ENCODE measurements around the gene SPG21. TPM values are rescaled to one million over a fixed set of nuclear protein-coding genes. Genes with fewer than 3 reads are reported as not detected.

The SPG21 gene
- total and polyA plus RNA-seq, 2 donors (not counting 1 experiment from before 2014, with no cell fraction given), result 43.7 to 94.4 TPM

DNA sequence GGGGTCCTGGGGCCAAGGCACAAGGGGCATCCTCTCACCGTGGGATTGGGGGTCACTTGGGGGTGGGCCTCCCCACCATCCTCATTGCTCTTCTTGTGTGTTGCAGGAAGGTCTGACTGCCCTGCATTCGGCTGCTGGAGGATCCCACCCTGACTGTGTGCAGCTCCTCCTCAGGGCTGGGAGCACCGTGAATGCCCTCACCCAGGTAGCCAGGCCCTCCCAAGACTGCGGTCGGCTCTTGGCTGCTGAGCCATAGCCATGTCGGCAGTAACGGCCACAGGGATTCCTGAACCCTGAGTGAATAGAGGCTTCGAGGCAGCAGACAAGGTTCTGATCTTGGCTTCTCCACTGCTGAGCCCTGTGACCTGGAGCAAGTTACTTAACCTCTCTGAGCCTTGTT, 58.3 kb downstream of the SPG21 start:
- Histone ChIP-seq H3K27ac (ENCODE audit: low read length in 2 of 2) (no peak overlapping the region), H3K9ac (ENCODE audit: low read length) (no peak overlapping the region), H3K27me3 (replicated peaks in 1 of 4; ENCODE audit: control extremely low read depth in 1 of 4, control insufficient read depth in 3 of 4, insufficient read depth in 4 of 4, low read length in 3 of 4) (no peaks in the 10 kb centered on the region), H3K79me2 (ENCODE audit: control insufficient read depth, insufficient read depth, low read length) (no peaks in the 10 kb centered on the region), H3K9me3 (ENCODE audit: control extremely low read depth in 1 of 3, control insufficient read depth in 2 of 3, insufficient read depth in 1 of 3, low read length in 2 of 3) (no peaks in the 10 kb centered on the region), H3K36me3 (replicated peaks in 1 of 2; ENCODE audit: control extremely low read depth in 1 of 2, control insufficient read depth in 1 of 2, extremely low read depth in 1 of 2, insufficient read depth in 2 of 2, low read length in 1 of 2) (peaks cover 0 to 3% of the 10 kb centered on the region in 2 experiments), H4K20me1 (ENCODE audit: control insufficient read depth, insufficient read depth, low read length, poor library complexity, severe bottlenecking) (no peaks in the 10 kb centered on the region), H3K4me1 (ENCODE audit: control insufficient read depth in 2 of 2, insufficient read depth in 2 of 2, low read length in 2 of 2) (peaks cover 5 to 9% of the 10 kb centered on the region in 2 donors), H3K4me3 (ENCODE audit: control extremely low read depth in 1 of 5, extremely low read depth in 1 of 5, insufficient read depth in 1 of 5, low read depth in 2 of 5, low read length in 4 of 5) (no peak overlapping the region), H2AFZ (ENCODE audit: insufficient read depth, low read depth, low read length, poor library complexity, severe bottlenecking) (no peak overlapping the region), H3K4me2 (replicated peaks; ENCODE audit: low read depth, low read length, poor library complexity, severe bottlenecking) (no peak overlapping the region)
- no peak for ATAC-seq (ENCODE audit: low read depth)
- Mint-ChIP-seq H3K27ac (no peak overlapping the region), H3K9me3 (ENCODE audit: insufficient read depth) (peaks cover 1% of the 10 kb centered on the region), H3K4me1 (peaks cover 18% of the 10 kb centered on the region), H3K4me3 (no peak overlapping the region), H3K27me3 (no peaks in the 10 kb centered on the region)
- 92% methylated on average over 7 of the region's 8 CpGs for WGBS (ENCODE audit: insufficient coverage)
- TF ChIP-seq, protein P1, sequence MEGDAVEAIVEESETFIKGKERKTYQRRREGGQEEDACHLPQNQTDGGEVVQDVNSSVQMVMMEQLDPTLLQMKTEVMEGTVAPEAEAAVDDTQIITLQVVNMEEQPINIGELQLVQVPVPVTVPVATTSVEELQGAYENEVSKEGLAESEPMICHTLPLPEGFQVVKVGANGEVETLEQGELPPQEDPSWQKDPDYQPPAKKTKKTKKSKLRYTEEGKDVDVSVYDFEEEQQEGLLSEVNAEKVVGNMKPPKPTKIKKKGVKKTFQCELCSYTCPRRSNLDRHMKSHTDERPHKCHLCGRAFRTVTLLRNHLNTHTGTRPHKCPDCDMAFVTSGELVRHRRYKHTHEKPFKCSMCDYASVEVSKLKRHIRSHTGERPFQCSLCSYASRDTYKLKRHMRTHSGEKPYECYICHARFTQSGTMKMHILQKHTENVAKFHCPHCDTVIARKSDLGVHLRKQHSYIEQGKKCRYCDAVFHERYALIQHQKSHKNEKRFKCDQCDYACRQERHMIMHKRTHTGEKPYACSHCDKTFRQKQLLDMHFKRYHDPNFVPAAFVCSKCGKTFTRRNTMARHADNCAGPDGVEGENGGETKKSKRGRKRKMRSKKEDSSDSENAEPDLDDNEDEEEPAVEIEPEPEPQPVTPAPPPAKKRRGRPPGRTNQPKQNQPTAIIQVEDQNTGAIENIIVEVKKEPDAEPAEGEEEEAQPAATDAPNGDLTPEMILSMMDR (IDR thresholded peaks at IDR 0.05), result no peak
- no peak for TF ChIP-seq EZH2 (IDR thresholded peaks at IDR 0.05; ENCODE audit: borderline replicate concordance, insufficient read depth, low read depth, low read length, poor library complexity, severe bottlenecking)
- ChIA-PET POLR2A (no interaction called here), CTCF (no interaction called here)
- intact Hi-C loops (cut with micrococcal nuclease), result no loop called here
- DNase-seq, result no peak

DNA sequence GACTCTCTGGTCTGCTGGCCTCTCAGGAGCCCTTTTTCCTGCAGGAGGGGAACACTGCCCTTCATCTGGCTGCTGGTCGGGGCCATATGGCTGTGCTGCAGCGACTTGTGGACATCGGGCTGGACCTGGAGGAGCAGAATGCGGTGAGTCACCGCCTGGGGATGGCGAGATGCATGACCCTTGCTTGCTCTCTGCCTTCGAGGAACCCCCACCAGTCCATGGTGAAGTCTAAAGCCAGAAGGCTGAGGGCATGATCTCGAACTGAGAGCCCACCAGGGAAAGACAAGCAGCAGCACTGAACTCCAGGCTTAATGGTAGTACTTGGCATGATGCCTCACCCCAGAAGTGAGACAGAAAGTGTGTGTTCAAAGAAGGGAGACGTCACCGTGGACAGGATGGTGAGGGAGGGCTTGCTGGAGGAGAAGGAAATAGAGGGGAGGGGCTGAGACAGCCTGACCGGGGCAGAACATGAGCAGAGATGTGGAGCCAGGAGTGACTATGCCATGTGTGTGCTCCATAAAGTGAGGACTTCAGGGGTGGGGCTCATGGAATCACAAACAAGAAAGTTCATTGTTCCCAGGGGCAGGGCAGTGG, 58.8 kb downstream of the SPG21 start:
- Histone ChIP-seq H3K79me2 (ENCODE audit: control insufficient read depth, insufficient read depth, low read length) (no peaks in the 10 kb centered on the region), H3K4me3 (ENCODE audit: control extremely low read depth in 1 of 5, extremely low read depth in 1 of 5, insufficient read depth in 1 of 5, low read depth in 2 of 5, low read length in 4 of 5) (no peak overlapping the region), H3K27ac (ENCODE audit: low read length in 2 of 2) (no peak overlapping the region), H3K36me3 (replicated peaks in 1 of 2; ENCODE audit: control extremely low read depth in 1 of 2, control insufficient read depth in 1 of 2, extremely low read depth in 1 of 2, insufficient read depth in 2 of 2, low read length in 1 of 2) (peaks cover 0 to 3% of the 10 kb centered on the region in 2 experiments), H3K9ac (ENCODE audit: low read length) (no peak overlapping the region), H3K27me3 (replicated peaks in 1 of 4; ENCODE audit: control extremely low read depth in 1 of 4, control insufficient read depth in 3 of 4, insufficient read depth in 4 of 4, low read length in 3 of 4) (no peaks in the 10 kb centered on the region), H2AFZ (ENCODE audit: insufficient read depth, low read depth, low read length, poor library complexity, severe bottlenecking) (no peak overlapping the region), H3K9me3 (ENCODE audit: control extremely low read depth in 1 of 3, control insufficient read depth in 2 of 3, insufficient read depth in 1 of 3, low read length in 2 of 3) (no peaks in the 10 kb centered on the region), H3K4me2 (replicated peaks; ENCODE audit: low read depth, low read length, poor library complexity, severe bottlenecking) (no peak overlapping the region), H3K4me1 (ENCODE audit: control insufficient read depth in 2 of 2, insufficient read depth in 2 of 2, low read length in 2 of 2) (peaks cover 5 to 9% of the 10 kb centered on the region in 2 donors), H4K20me1 (ENCODE audit: control insufficient read depth, insufficient read depth, low read length, poor library complexity, severe bottlenecking) (no peaks in the 10 kb centered on the region)
- Mint-ChIP-seq H3K4me3 (no peak overlapping the region), H3K9me3 (ENCODE audit: insufficient read depth) (peaks cover 1% of the 10 kb centered on the region), H3K27ac (no peak overlapping the region), H3K4me1 (peaks cover 18% of the 10 kb centered on the region), H3K27me3 (no peaks in the 10 kb centered on the region)
- POLR2A ChIA-PET, result no interaction called here
- intact Hi-C loops (cut with micrococcal nuclease), result no loop called here
- TF ChIP-seq, protein P1 (IDR thresholded peaks at IDR 0.05), result no peak
- no peak for TF ChIP-seq EZH2 (IDR thresholded peaks at IDR 0.05; ENCODE audit: borderline replicate concordance, insufficient read depth, low read depth, low read length, poor library complexity, severe bottlenecking)
- 83% methylated on average over 11 of the region's 11 CpGs for WGBS (ENCODE audit: insufficient coverage)
- ATAC-seq (ENCODE audit: low read depth) (no peak), DNase-seq (no peak)
- CTCF ChIA-PET, result no interaction called here

Data from B cell (primary cell).